ENCODE results near the gene COL6A1.
"Not testable (repeated sequence)": the region's sequence is repeated elsewhere in the genome, so short reads cannot be mapped to it uniquely, and the experiment has no call there.

COL6A1 gene

DNA sequence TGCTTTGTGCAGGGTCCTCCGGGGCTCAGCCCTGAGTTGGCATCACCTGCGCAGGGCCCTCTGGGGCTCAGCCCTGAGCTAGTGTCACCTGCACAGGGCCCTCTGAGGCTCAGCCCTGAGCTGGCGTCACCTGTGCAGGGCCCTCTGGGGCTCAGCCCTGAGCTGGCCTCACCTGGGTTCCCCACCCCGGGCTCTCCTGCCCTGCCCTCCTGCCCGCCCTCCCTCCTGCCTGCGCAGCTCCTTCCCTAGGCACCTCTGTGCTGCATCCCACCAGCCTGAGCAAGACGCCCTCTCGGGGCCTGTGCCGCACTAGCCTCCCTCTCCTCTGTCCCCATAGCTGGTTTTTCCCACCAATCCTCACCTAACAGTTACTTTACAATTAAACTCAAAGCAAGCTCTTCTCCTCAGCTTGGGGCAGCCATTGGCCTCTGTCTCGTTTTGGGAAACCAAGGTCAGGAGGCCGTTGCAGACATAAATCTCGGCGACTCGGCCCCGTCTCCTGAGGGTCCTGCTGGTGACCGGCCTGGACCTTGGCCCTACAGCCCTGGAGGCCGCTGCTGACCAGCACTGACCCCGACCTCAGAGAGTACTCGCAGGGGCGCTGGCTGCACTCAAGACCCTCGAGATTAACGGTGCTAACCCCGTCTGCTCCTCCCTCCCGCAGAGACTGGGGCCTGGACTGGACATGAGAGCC, 22.7 kb downstream of the COL6A1 start:
- Mint-ChIP-seq H3K36me3 (peaks cover 2% of the 10 kb centered on the region), H3K4me1 (no peaks in the 10 kb centered on the region), H3K4me3 (no peak overlapping the region), H3K9me3 (peaks cover 6% of the 10 kb centered on the region), H3K27me3 (peaks cover 2% of the 10 kb centered on the region), H3K27ac (no peak overlapping the region)
- ATAC-seq (ENCODE audit: low read depth): no peak
- DNase-seq (ENCODE audit: low spot score in 2 of 2): peak in 1 of 2 donors; percentile 7

DNA sequence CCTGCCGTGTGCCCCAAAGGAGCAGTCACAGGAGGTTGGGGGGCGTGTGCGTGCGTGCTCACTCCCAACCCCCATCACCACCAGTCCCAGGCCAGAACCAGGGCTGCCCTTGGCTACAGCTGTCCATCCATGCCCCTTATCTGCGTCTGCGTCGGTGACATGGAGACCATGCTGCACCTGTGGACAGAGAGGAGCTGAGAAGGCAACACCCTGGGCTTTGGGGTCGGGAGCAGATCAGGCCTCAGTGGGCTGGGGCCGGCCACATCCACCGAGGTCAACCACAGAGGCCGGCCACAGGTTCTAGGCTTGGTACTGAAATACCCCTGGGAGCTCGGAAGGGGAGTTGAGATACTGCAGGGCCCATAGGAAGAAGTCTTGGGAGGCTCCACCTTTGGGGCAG, 23.5 kb downstream of the COL6A1 start:
- peaks cover 4% of the 10 kb centered on the region for H3K36me3 Mint-ChIP-seq
- H3K9me3 Mint-ChIP-seq: peaks cover 4% of the 10 kb centered on the region
- peak in 1 of 2 donors; percentile 2 for DNase-seq (ENCODE audit: low spot score in 2 of 2)
- no peak overlapping the region for H3K4me3 Mint-ChIP-seq
- no peak for ATAC-seq (ENCODE audit: low read depth)
- H3K27me3 Mint-ChIP-seq: no peaks in the 10 kb centered on the region
- no peaks in the 10 kb centered on the region for H3K4me1 Mint-ChIP-seq
- H3K27ac Mint-ChIP-seq: no peak overlapping the region

GRCh38 chr21:46005481-46005881, 23.9 kb downstream of the COL6A1 start:
- Mint-ChIP-seq H3K9me3 (peaks cover 4% of the 10 kb centered on the region), H3K36me3 (peaks cover 4% of the 10 kb centered on the region), H3K4me1 (no peaks in the 10 kb centered on the region), H3K27ac (no peak overlapping the region), H3K4me3 (no peak overlapping the region), H3K27me3 (no peaks in the 10 kb centered on the region)
- DNase-seq (ENCODE audit: low spot score in 2 of 2) (peak in 1 of 2 donors; percentile 8), ATAC-seq (ENCODE audit: low read depth) (no peak)

DNA sequence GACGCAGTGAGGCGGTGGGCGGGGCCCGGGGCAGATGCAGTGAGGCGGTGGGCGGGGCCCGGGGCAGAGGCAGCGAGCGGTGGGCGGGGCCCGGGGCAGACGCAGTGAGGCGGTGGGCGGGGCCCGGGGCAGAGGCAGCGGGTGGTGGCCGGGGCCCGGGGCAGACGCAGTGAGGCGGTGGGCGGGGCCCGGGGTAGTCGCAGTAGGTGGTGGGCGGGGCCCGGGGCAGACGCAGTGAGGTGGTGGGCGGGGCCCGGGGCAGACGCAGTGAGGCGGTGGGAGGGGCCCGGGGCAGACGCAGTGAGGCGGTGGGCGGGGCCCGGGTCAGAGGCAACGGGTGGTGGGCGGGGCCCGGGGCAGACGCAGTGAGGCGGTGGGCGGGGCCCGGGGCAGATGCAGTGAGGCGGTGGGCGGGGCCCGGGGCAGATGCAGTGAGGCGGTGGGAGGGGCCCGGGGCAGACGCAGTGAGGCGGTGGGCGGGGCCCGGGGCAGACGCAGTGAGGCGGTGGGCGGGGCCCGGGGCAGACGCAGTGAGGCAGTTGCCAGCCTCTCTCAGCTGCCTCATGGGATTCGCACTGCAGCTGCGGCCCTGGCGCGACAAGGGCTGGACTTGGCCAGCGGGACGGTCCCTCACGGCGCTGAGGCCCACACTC, 24.4 kb downstream of the COL6A1 start:
- not testable (repeated sequence) for H3K4me3 Mint-ChIP-seq; H3K36me3 Mint-ChIP-seq; H3K9me3 Mint-ChIP-seq; ATAC-seq (ENCODE audit: low read depth); DNase-seq (ENCODE audit: low spot score in 2 of 2); H3K27me3 Mint-ChIP-seq; H3K27ac Mint-ChIP-seq; H3K4me1 Mint-ChIP-seq

DNA sequence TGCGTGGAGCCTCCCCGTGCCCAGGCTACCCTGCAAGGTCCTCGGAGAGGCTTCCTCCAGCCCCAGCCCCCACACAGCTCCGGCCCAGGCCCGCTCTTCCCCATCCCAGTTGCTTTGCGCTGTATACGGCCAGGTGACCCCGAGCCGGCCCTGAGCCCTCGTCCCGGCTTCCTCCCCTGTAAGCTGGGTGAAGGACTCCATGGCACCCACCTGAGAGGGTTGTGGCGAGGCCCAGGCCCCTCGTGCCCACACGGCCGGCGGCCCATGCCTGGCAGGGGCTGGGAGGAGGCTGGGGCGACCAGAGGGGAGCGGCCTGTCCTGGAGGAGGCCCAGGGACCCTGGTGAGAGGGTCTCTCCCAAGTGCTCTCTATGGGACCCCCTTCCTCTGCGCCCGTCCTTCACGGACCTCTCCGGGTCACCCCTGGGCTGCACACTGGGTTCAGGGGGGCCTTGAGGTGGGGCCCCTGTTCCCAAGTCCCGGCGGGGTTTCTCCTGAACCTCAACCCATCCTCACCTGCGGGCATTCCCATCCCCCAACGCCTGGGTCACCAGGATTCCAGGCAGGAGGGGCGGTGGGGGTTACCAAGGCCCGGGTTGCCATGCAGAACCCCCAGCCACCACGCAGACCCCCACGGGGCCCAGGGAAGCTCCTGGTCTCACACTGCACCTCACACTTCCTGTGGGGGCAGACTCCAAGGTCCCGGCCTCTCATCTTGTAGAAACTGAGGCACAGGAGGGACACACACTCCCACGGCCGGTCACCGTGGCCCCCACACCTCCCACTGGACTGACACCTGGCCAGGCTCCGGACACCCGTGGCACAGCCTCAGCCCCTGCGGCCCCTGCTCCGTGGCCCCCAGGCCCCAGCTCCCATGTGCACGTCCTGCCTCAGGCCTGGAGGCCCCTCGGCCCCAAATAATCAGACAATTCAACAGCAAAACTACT, 25.2 kb downstream of the COL6A1 start:
- Mint-ChIP-seq H3K4me3 (no peak overlapping the region), H3K27ac (no peak overlapping the region), H3K27me3 (peaks cover 2% of the 10 kb centered on the region), H3K4me1 (no peaks in the 10 kb centered on the region), H3K9me3 (peaks cover 4% of the 10 kb centered on the region), H3K36me3 (peaks cover 4% of the 10 kb centered on the region)
- DNase-seq (ENCODE audit: low spot score in 2 of 2) (peak in 1 of 2 donors; percentile 7), ATAC-seq (ENCODE audit: low read depth) (no peak)

GRCh38 chr21:46007492-46007868, 25.9 kb downstream of the COL6A1 start:
- H3K36me3 Mint-ChIP-seq: peaks cover 4% of the 10 kb centered on the region
- peaks cover 4% of the 10 kb centered on the region for H3K9me3 Mint-ChIP-seq
- no peak overlapping the region for H3K27ac Mint-ChIP-seq
- no peak for DNase-seq (ENCODE audit: low spot score in 2 of 2)
- H3K4me1 Mint-ChIP-seq: no peaks in the 10 kb centered on the region
- no peak for ATAC-seq (ENCODE audit: low read depth)
- peaks cover 2% of the 10 kb centered on the region for H3K27me3 Mint-ChIP-seq
- H3K4me3 Mint-ChIP-seq: no peak overlapping the region

GRCh38 chr21:46008893-46009621, 27.5 kb downstream of the COL6A1 start:
- DNase-seq (ENCODE audit: low spot score in 2 of 2): peak in 1 of 2 donors; percentile 8
- Mint-ChIP-seq H3K4me1 (no peaks in the 10 kb centered on the region), H3K27me3 (peaks cover 5% of the 10 kb centered on the region), H3K27ac (no peak overlapping the region), H3K4me3 (no peak overlapping the region), H3K9me3 (peaks cover 4% of the 10 kb centered on the region), H3K36me3 (peaks cover 4% of the 10 kb centered on the region)
- ATAC-seq (ENCODE audit: low read depth): no peak

DNA sequence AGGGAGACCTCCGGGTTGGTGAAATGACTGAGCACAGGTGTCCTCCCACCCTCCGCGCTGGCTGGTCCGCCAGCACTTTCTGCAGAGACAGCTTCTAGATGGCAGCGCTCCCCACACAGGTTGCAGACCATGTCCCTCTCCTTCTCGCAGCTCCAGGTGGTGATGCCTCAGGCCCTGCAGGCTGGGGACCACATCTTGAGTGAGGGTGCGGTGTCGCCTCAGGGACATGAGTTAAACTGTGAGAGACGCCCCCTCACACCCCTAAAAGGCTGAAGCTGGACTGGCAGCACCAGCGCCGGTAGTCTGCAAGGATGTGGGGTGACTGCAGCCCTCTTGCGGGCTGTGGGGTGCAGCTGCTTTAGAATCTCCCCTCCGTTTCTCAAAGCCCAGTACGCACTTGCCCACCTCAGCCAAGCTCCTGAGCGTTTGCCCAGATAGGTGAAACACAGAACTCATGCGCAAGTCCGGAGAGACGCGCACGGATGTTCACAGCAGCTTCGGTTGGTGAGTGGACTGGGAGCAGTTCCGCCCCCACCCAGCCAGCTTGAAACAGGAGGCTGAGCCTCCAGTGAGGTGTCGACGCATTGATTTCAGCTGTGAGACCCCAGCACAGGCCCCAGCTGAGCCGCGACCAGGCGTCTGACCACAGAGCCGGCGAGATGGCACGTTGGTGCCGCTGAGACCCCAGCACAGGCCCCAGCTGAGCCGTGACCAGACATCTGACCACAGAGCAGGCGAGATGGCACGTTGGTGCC, 28.6 kb downstream of the COL6A1 start:
- no peak for DNase-seq (ENCODE audit: low spot score in 2 of 2)
- peaks cover 4% of the 10 kb centered on the region for H3K9me3 Mint-ChIP-seq

DNA sequence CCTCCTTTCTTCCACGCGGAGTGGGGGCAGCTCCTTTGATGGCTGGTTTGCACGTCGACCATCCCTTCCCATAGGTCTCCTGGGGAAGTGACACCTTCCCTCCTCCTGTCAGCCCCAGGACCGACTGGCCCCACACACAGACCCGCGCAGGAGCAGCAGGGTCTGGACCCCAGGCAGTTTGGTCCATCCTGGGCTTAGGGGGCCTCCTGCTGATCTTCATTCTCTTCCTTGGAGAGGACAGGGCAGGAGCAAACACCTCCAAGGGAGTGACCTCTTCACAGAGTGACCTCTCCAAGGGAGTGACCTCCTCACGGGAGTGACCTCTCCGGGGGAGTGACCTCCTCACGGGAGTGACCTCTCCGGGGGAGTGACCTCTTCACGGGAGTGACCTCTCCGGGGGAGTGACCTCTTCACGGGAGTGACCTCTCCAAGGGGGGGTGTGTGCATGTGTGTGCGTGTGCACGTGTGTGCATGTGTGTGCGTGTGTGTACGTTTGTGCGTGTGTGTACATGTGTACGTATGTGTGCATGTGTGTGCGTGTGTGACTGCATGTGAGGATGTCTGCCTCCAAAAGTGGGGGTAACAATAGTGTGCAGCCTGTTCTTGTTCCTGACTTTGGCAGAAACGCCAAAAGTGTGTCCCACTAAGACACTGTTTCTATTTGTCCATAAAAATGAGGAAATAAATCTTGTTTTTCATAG, 29.8 kb downstream of the COL6A1 start:
- ATAC-seq (ENCODE audit: low read depth): no peak
- H3K4me1 Mint-ChIP-seq: no peaks in the 10 kb centered on the region
- H3K4me3 Mint-ChIP-seq: no peak overlapping the region
- H3K36me3 Mint-ChIP-seq: peaks cover 4% of the 10 kb centered on the region
- peaks cover 4% of the 10 kb centered on the region for H3K9me3 Mint-ChIP-seq
- no peak for DNase-seq (ENCODE audit: low spot score in 2 of 2)
- peaks cover 8% of the 10 kb centered on the region for H3K27me3 Mint-ChIP-seq
- no peak overlapping the region for H3K27ac Mint-ChIP-seq

More for the DNA sequence above, 28.6 kb downstream of the COL6A1 start:
- H3K27me3 Mint-ChIP-seq: peaks cover 7% of the 10 kb centered on the region
- H3K4me3 Mint-ChIP-seq: no peak overlapping the region
- no peak overlapping the region for H3K27ac Mint-ChIP-seq
- H3K4me1 Mint-ChIP-seq: no peaks in the 10 kb centered on the region
- peaks cover 4% of the 10 kb centered on the region for H3K36me3 Mint-ChIP-seq
- no peak for ATAC-seq (ENCODE audit: low read depth)

DNA sequence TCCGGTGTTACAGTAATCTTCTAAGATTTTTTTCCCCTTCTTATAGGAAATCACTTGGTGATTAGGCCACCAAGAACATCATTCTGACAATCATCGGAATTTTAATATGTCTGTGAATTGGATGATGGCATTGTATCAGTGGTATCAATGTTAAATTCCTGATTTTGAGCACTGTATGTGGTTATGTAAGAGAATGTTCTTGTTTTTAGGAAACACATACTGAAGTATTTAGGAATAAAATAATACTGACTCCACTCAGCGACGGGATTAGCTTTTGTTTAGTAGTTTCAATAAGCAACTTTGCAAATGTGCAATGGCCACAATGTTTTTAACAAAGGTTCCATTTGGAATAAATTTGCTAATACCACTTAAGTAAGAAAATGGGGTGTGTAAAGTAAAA, 30.6 kb downstream of the COL6A1 start:
- Mint-ChIP-seq H3K27ac (no peak overlapping the region), H3K4me1 (no peaks in the 10 kb centered on the region), H3K27me3 (peaks cover 8% of the 10 kb centered on the region), H3K9me3 (peaks cover 4% of the 10 kb centered on the region), H3K36me3 (peaks cover 4% of the 10 kb centered on the region), H3K4me3 (no peak overlapping the region)
- DNase-seq (ENCODE audit: low spot score in 2 of 2): no peak
- no peak for ATAC-seq (ENCODE audit: low read depth)

DNA sequence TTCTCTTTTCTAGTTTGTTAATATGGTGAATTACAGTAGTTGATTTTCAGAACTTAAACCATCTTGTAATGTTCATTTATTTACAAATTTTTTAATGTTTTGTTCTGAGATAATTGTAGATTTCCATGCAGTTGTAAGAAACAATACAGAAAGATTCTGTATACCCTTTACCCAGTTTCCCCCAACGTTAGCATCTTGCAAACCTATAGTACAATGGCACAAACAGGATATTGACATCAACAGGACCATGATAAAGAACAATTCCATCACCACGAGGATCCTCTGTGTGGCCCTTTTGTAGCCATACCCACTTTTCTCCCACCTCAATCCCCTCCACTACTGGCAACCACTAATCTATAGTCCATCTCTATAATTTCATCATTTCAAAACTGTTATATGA, 33.3 kb downstream of the COL6A1 start:
- Mint-ChIP-seq H3K27ac (no peak overlapping the region), H3K9me3 (no peaks in the 10 kb centered on the region), H3K36me3 (no peaks in the 10 kb centered on the region), H3K27me3 (peaks cover 15% of the 10 kb centered on the region), H3K4me1 (no peaks in the 10 kb centered on the region), H3K4me3 (no peak overlapping the region)
- no peak for ATAC-seq (ENCODE audit: low read depth)
- DNase-seq (ENCODE audit: low spot score in 2 of 2): no peak

- DNase-seq (ENCODE audit: low spot score in 2 of 2): no peak
- Mint-ChIP-seq H3K4me3 (no peak overlapping the region), H3K27me3 (peaks cover 21% of the 10 kb centered on the region), H3K27ac (no peak overlapping the region), H3K4me1 (no peaks in the 10 kb centered on the region), H3K9me3 (no peaks in the 10 kb centered on the region), H3K36me3 (no peaks in the 10 kb centered on the region)
- no peak for ATAC-seq (ENCODE audit: low read depth)
These were observed 35.6 kb downstream of the COL6A1 start for GRCh38 chr21:46017148-46017547.

DNA sequence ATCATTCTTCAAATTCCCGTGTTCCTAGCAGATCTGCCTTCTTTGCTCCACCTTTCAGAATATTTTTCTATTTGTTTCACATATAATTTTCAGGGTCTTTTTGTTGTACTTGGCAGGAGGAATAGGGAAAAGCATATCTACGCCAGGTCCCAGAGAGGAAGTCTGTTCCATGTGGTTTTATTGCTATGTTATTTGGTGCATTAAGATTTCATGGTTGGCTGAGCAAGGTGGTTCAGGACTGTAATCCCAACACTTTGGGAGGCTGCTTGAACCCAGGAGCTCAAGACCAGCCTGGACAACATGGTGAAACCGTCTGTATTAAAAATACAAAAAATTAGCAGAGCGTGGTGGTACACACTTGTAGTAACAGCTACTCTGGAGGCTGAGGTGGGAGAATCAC, 36.1 kb downstream of the COL6A1 start:
- no peaks in the 10 kb centered on the region for H3K9me3 Mint-ChIP-seq

More for the DNA sequence above, 36.1 kb downstream of the COL6A1 start:
- H3K4me3 Mint-ChIP-seq: no peak overlapping the region
- no peak for ATAC-seq (ENCODE audit: low read depth)
- H3K36me3 Mint-ChIP-seq: no peaks in the 10 kb centered on the region
- H3K27me3 Mint-ChIP-seq: peaks cover 21% of the 10 kb centered on the region
- H3K4me1 Mint-ChIP-seq: no peaks in the 10 kb centered on the region
- no peak overlapping the region for H3K27ac Mint-ChIP-seq
- DNase-seq (ENCODE audit: low spot score in 2 of 2): no peak

Measured in memory B cell (primary cell).